Neutrophil (primary cell): ENCODE results near the gene DYNLT3.

ENCODE experiments used
- H3K27ac ChIP-seq: fragments of 200-600 bp; sonication (generic); 2 replicates; pipeline ENCODE4 v1.5.1; 2016; ENCODE audit warnings: mild to moderate bottlenecking, moderate library complexity
- H3K27me3 ChIP-seq: fragments of 200-600 bp; sonication (generic); 2 replicates; pipeline ENCODE4 v1.6.0; 2016; ENCODE audit warnings: mild to moderate bottlenecking
- H3K36me3 ChIP-seq: fragments of 200-600 bp; sonication (generic); 2 replicates; pipeline ENCODE4 v1.5.1; 2017
- H3K4me1 ChIP-seq, 2 experiments: fragments of 200-600 bp in 1 of 2; sonication (generic) in 1 of 2; 1 replicate in 1 of 2; 2 replicates in 1 of 2; pipeline versions ENCODE4 v1.5.1 to v1.6.1; 2013 to 2016; ENCODE audit warnings: low read depth in 1 of 2, low read length in 1 of 2, mild to moderate bottlenecking in 1 of 2, moderate library complexity in 1 of 2; ENCODE audit not compliant: control insufficient read depth in 1 of 2, insufficient read depth in 1 of 2
- H3K4me3 ChIP-seq, 2 experiments: fragments of 200-600 bp in 1 of 2; sonication (generic) in 1 of 2; 1 replicate in 1 of 2; 2 replicates in 1 of 2; pipeline ENCODE4 v1.5.1; 2013 to 2016; ENCODE audit warnings: low read depth in 1 of 2, low read length in 1 of 2, mild to moderate bottlenecking in 1 of 2, moderate library complexity in 1 of 2
- H3K9me3 ChIP-seq: fragments of 200-600 bp; sonication (generic); 2 replicates; pipeline ENCODE4 v1.5.1; 2016
- TF ChIP-seq, protein P1 (sequence below): fragments of 200-600 bp; sonication (generic); IDR thresholded peaks from 2 replicates; pipeline ENCODE4 v1.5.1; 2016; ENCODE audit warnings: antibody characterized with exemption

Gene DYNLT3

DNA sequence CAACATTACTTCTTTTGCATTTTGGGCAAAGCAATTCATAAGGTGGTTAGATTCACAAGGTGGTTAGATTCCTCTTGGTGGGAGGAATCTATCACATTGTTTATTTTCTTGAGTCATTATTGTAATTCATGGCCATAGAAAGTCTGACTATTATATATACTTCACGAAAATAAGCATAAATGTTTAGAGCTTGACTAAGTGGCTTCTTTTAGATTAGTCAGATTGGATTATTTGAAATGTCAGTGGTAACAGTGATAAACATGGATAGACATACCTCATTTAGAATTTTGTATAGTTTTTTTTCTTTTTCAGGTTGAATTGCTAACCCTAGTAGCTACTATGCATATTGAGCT lies 24.9 kb upstream of the DYNLT3 start:
- H3K4me3 ChIP-seq, result no peak overlapping the region
- H3K27me3 ChIP-seq, result no peaks in the 10 kb centered on the region
- H3K4me1 ChIP-seq, result no peaks in the 10 kb centered on the region
- TF ChIP-seq, protein P1, sequence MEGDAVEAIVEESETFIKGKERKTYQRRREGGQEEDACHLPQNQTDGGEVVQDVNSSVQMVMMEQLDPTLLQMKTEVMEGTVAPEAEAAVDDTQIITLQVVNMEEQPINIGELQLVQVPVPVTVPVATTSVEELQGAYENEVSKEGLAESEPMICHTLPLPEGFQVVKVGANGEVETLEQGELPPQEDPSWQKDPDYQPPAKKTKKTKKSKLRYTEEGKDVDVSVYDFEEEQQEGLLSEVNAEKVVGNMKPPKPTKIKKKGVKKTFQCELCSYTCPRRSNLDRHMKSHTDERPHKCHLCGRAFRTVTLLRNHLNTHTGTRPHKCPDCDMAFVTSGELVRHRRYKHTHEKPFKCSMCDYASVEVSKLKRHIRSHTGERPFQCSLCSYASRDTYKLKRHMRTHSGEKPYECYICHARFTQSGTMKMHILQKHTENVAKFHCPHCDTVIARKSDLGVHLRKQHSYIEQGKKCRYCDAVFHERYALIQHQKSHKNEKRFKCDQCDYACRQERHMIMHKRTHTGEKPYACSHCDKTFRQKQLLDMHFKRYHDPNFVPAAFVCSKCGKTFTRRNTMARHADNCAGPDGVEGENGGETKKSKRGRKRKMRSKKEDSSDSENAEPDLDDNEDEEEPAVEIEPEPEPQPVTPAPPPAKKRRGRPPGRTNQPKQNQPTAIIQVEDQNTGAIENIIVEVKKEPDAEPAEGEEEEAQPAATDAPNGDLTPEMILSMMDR, result no peak
- H3K9me3 ChIP-seq, result no peaks in the 10 kb centered on the region
- H3K36me3 ChIP-seq, result no peaks in the 10 kb centered on the region
- H3K27ac ChIP-seq, result no peak overlapping the region

DNA sequence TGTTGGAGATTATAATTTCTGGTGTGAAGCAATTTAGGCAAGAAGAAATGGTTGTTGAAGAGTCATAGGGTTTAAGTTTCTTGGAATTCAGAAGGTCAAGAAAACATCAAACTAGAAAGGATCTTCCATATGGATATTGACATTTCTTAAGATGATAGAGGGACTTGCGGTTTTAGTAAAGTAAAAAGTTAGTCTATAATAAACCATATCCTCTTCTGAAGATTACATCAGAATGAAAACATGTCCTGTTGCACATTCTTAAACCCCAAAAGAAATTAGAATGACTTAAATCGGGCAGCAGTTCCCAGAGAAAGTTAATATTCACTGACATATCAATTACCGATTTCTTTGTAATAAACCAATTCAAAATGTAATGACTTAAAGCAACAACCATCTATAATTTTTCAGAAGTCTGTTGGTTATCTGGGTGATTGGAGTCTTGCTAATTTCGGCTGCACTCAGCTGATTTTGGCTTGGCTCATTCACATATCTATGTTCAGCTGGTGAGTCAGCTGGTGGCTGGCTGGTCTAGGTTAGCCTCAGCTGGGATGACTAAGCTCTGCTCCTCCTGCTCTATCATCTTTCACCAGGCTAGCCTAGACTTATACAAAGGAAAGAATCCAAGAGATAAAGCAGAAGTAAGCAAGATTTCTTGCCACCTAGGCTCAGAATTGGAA lies 24.4 kb upstream of the DYNLT3 start:
- Histone ChIP-seq H3K27me3 (no peaks in the 10 kb centered on the region), H3K36me3 (no peaks in the 10 kb centered on the region), H3K4me3 (no peak overlapping the region), H3K9me3 (no peaks in the 10 kb centered on the region), H3K4me1 (no peaks in the 10 kb centered on the region), H3K27ac (no peak overlapping the region)
- TF ChIP-seq, protein P1, result no peak

DNA sequence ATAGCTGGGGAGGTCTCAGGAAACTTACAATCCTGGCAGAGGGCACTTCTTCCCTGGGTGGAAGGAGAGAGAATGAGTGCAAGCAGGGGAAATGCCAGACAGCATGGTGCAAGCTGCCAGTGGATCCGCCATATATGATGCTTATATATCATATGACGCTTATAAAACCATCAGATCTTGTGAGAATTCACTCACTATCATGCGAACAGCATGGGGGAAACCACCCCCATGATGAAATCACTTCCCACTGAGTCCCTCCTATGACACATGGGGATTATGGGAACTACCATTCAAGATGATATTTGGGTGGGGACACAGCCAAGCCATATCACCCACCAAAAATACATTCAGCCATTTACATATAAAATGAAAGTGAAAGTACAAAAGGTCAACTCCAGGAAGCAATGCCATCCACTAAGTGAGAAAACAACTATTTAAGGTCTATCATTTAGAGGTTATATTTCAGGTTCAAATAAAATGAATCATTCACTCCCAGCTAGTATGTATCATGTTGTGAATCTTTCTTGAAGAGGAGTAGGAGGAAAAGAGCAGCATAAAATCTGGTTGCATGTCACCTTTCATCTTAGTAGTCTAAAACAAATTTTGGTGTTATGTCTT lies 20.3 kb upstream of the DYNLT3 start:
- Histone ChIP-seq H3K4me3 (no peak overlapping the region), H3K4me1 (no peaks in the 10 kb centered on the region), H3K27me3 (no peaks in the 10 kb centered on the region), H3K27ac (no peak overlapping the region), H3K36me3 (no peaks in the 10 kb centered on the region), H3K9me3 (no peaks in the 10 kb centered on the region)
- TF ChIP-seq, protein P1, result no peak

DNA sequence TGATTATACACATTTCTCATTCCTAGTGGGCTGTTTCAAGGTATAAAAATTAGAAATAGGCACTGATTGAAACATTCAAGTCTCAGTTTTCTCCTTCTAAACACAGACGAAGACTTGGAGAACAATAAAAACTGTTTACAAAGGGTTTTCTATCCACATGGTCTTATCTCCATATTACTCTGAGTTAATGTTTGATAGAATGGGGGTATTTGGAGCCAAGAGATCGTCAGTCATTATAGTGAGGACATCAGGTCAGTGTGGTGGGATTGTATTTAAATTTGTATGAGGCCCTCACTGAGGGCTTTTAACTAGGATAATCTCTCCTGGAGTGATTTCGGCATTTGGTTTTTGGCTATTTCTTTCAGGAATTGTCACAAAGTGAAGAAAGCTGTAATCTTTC lies 16.4 kb upstream of the DYNLT3 start:
- TF ChIP-seq, protein P1, result no peak
- H3K36me3 ChIP-seq, result no peaks in the 10 kb centered on the region
- H3K4me3 ChIP-seq, result no peak overlapping the region
- no peaks in the 10 kb centered on the region for H3K9me3 ChIP-seq
- no peak overlapping the region for H3K27ac ChIP-seq
- H3K27me3 ChIP-seq, result no peaks in the 10 kb centered on the region
- no peaks in the 10 kb centered on the region for H3K4me1 ChIP-seq

DNA sequence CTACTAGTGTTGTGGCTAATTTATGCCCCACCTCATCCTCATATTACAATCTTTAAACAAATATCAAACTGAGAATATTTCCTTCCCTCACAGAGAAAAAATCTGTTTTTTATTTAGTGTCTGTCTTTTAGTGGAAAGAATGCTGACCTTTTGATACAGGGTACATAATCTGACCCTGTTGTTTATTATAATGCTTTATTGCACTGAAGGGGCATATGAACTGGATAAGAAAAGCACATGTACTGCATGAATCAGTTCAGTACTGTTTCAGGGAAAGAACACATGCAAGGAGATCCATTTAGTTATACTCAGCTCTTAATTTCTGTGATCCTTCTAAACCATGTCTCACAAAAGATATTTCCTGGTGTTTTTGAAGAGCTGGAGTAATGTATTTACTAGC lies 15.5 kb upstream of the DYNLT3 start:
- TF ChIP-seq, protein P1, result no peak
- Histone ChIP-seq H3K4me1 (no peaks in the 10 kb centered on the region), H3K36me3 (no peaks in the 10 kb centered on the region), H3K27me3 (no peaks in the 10 kb centered on the region), H3K4me3 (no peak overlapping the region), H3K9me3 (no peaks in the 10 kb centered on the region), H3K27ac (no peak overlapping the region)
